K562 (cell line): ENCODE data around the gene GLIS2. TPM values are rescaled to one million over a fixed set of nuclear protein-coding genes. Genes with fewer than 3 reads are reported as not detected.

Source experiments
- HDAC1 ChIP-seq, 2 experiments: fragments of 450-650 bp; IDR thresholded peaks; 2 replicates each; pipeline ENCODE4 v1.6.1; 2016 to 2017; ENCODE audit warnings: inconsistent platforms in 1 of 2, mild to moderate bottlenecking in 1 of 2, moderate library complexity in 1 of 2
- PPARD ChIP-seq: fragments of 250-450 bp; sonication (Bioruptor Pico); IDR thresholded peaks from 2 replicates; pipeline ENCODE4 v1.8.0; 2022; ENCODE audit warnings: inconsistent platforms, mild to moderate bottlenecking, moderate library complexity
- TEAD1 ChIP-seq, 2 experiments: fragments of 450-650 bp in 1 of 2; sonication (generic) in 1 of 2; formaldehyde crosslinking; IDR thresholded peaks; 2 replicates each; pipeline versions ENCODE4 v1.4.0 to v1.8.0; 2020 to 2022; ENCODE audit warnings: mild to moderate bottlenecking in 2 of 2, missing genetic modification reagents in 1 of 2
- ZNF561 ChIP-seq: fragments of 450-650 bp; formaldehyde crosslinking; conservative IDR thresholded peaks from 2 replicates; pipeline ENCODE4 v1.4.0; 2020; ENCODE audit warnings: mild to moderate bottlenecking, moderate library complexity
- polyA plus RNA-seq, 8 experiments: library from polyadenylated mRNA; depleted of rRNA in 4 of 8; stranded (reverse) in 5 of 8; unstranded in 3 of 8; fragments of >200 nt; fragmentation: Nextera tagmentation in 2 of 8; fragmentation: Illumina TruSeq in 1 of 8; extraction: Ambion mirVana in 2 of 8; extraction: Trizol in 1 of 8; gene quantifications; 2 replicates each; pipeline versions ENCODE4 v1.2.1 to v1.2.3, GENCODE V29; 2011 to 2014; ENCODE audit warnings: inconsistent platforms in 1 of 8, missing spikeins in 1 of 8
- total RNA-seq, 7 experiments: library from RNA; depleted of rRNA in 6 of 7; stranded (reverse); fragments of >200 nt in 6 of 7; fragmentation: Illumina TruSeq in 2 of 7; extraction: Trizol in 2 of 7; gene quantifications; 2 replicates each; pipeline versions ENCODE4 v1.2.1 to v1.2.3, GENCODE V29; 2011 to 2021; ENCODE audit warnings: low replicate concordance in 1 of 7
- TF ChIP-seq, protein P1 (sequence below): fragments of 450-650 bp; IDR thresholded peaks from 2 replicates; pipeline ENCODE4 v1.6.1; 2018; ENCODE audit not compliant: partially characterized antibody
- TF ChIP-seq, protein P2 (sequence below): fragments of 200-800 bp; sonication (Bioruptor generic); IDR thresholded peaks from 2 replicates; pipeline ENCODE4 v1.6.1; 2017; ENCODE audit warnings: missing genetic modification characterization, missing compliant biosample characterization
- TF ChIP-seq, protein P3 (sequence below): fragments of 450-650 bp; formaldehyde crosslinking; IDR thresholded peaks from 2 replicates; pipeline ENCODE4 v1.4.0; 2022; ENCODE audit warnings: missing genetic modification characterization

GLIS2 gene
- total and polyA plus RNA-seq, 9 of the 15 experiments (the other 6 are each of a cell fraction or from before 2014, with no cell fraction given), result 0.10 to 9.0 (median 0.57) TPM

DNA sequence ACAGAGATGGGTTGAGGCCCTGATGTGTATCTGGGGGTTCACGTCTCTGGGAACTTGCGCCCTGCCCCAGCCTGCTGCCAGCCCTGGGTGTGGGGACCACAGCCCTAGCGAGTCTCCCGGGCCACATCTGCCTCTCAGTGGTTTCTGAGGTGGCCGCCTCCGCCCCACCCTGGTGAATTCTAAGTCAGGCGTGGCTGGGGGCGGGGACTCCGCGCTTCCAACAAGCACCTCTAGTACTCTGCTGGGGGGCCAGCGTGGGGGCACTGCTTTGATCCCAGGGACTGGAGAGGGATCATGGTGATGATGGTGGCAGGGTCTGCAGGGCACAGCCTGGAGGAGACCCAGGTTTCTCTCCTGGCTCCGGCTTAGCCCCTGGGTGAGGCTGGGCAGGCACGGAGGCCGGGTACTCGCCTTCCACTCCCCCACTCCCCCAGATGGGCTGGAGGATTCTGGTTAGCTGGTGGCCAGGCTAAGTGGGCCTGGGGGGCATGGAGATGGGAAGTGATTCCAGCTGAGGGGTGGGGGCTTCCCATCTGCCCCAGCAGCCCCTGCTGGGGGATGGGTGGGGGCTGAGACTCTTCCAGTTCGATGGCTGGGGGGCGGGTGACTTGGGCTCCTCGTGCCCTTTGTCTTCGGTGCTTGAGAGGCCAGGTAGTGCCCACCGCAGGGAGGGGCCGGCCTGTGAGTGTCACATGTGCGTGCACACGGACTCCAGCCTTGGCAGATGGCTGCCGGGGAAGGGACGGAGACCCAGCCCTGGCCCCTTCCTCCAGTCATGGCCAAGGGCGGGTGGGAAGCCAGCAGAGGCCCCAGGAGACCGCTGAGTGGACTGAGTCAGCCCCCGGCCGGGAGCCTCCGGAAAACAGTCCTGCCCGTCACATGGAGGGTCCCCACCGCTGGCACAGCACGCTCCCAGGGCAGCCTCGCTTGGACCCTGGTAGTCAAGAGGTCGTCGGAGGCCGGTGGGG, 3.9 kb downstream of the GLIS2 start (continued):
- TF ChIP-seq, protein P1, sequence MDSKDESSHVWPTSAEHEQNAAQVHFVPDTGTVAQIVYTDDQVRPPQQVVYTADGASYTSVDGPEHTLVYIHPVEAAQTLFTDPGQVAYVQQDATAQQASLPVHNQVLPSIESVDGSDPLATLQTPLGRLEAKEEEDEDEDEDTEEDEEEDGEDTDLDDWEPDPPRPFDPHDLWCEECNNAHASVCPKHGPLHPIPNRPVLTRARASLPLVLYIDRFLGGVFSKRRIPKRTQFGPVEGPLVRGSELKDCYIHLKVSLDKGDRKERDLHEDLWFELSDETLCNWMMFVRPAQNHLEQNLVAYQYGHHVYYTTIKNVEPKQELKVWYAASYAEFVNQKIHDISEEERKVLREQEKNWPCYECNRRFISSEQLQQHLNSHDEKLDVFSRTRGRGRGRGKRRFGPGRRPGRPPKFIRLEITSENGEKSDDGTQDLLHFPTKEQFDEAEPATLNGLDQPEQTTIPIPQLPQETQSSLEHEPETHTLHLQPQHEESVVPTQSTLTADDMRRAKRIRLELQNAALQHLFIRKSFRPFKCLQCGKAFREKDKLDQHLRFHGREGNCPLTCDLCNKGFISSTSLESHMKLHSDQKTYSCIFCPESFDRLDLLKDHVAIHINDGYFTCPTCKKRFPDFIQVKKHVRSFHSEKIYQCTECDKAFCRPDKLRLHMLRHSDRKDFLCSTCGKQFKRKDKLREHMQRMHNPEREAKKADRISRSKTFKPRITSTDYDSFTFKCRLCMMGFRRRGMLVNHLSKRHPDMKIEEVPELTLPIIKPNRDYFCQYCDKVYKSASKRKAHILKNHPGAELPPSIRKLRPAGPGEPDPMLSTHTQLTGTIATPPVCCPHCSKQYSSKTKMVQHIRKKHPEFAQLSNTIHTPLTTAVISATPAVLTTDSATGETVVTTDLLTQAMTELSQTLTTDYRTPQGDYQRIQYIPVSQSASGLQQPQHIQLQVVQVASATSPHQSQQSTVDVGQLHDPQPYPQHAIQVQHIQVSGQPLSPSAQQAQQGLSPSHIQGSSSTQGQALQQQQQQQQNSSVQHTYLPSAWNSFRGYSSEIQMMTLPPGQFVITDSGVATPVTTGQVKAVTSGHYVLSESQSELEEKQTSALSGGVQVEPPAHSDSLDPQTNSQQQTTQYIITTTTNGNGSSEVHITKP, result peak; percentile 64
- TF ChIP-seq TEAD1 (CRISPR knock-in tag; IDR thresholded peaks at IDR 0.05) (peak in 1 of 2 experiments; percentile 33; a peak in 1 of 4 replicates), HDAC1 (IDR thresholded peaks at IDR 0.05) (no peak), ZNF561 (CRISPR knock-in tag) (no peak), PPARD (CRISPR knock-in tag) (no peak)
- TF ChIP-seq, protein P2, sequence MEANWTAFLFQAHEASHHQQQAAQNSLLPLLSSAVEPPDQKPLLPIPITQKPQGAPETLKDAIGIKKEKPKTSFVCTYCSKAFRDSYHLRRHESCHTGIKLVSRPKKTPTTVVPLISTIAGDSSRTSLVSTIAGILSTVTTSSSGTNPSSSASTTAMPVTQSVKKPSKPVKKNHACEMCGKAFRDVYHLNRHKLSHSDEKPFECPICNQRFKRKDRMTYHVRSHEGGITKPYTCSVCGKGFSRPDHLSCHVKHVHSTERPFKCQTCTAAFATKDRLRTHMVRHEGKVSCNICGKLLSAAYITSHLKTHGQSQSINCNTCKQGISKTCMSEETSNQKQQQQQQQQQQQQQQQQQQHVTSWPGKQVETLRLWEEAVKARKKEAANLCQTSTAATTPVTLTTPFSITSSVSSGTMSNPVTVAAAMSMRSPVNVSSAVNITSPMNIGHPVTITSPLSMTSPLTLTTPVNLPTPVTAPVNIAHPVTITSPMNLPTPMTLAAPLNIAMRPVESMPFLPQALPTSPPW (CRISPR knock-in tag), result 0 out of 2 replicates have a peak, but pooled peaks have one; percentile 11
- TF ChIP-seq, protein P3, sequence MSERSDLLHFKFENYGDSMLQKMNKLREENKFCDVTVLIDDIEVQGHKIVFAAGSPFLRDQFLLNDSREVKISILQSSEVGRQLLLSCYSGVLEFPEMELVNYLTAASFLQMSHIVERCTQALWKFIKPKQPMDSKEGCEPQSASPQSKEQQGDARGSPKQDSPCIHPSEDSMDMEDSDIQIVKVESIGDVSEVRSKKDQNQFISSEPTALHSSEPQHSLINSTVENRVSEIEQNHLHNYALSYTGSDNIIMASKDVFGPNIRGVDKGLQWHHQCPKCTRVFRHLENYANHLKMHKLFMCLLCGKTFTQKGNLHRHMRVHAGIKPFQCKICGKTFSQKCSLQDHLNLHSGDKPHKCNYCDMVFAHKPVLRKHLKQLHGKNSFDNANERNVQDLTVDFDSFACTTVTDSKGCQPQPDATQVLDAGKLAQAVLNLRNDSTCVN (CRISPR knock-in tag), result no peak
- TF ChIP-seq, all 486 proteins: peak for 5
